GM18498 (cell line): ENCODE measurements around the gene FBXL15.
A peak's percentile ranks its signal among the peaks of the same experiment; 100 is the strongest.

Source experiments
- ATAC-seq: cut with Tn5 transposase; IDR thresholded peaks from one replicate; pipeline ENCODE4 v1.9.1; 2021; ENCODE audit warnings: mild to moderate bottlenecking, moderate library complexity; ENCODE audit not compliant: unreplicated experiment

FBXL15 gene

DNA sequence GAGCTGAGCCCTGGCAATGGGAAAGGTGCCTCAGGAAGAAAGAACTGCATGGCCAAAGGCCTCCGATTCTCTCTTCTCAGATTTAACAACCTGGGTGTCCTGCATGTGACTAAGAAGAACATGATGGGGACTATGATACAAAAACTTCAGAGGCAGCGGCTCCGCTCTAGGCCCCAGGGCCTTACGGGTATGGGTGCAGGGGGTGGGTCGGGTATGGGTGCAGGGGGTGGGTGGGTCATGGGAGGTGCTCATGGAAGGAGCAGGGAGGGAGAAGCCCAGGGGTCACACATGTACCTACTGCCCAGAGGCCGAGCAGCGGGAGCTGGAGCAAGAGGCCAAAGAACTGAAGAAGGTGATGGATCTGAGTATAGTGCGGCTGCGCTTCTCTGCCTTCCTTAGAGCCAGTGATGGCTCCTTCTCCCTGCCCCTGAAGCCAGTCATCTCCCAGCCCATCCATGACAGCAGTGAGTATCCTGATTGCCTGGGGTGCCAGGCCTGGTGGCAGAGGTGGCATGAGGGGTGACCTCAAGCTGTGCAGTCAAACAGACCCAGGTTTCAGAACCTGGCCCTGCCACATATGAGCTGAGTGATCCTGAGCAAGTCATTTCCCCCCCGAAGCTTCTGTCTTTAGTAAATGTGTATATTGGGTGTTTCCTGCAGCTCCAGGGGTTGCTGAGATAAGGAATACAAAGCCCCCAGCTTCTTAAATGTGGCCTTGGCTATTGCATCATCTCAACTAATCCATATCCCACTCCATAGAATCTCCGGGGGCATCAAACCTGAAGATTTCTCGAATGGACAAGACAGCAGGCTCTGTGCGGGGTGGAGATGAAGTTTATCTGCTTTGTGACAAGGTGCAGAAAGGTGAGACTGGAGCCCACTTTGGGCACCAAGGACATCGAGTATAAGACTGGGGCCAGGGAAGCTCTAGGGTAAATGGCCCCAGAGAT lies 23.1 kb upstream of the FBXL15 start:
- no peak for ATAC-seq

DNA sequence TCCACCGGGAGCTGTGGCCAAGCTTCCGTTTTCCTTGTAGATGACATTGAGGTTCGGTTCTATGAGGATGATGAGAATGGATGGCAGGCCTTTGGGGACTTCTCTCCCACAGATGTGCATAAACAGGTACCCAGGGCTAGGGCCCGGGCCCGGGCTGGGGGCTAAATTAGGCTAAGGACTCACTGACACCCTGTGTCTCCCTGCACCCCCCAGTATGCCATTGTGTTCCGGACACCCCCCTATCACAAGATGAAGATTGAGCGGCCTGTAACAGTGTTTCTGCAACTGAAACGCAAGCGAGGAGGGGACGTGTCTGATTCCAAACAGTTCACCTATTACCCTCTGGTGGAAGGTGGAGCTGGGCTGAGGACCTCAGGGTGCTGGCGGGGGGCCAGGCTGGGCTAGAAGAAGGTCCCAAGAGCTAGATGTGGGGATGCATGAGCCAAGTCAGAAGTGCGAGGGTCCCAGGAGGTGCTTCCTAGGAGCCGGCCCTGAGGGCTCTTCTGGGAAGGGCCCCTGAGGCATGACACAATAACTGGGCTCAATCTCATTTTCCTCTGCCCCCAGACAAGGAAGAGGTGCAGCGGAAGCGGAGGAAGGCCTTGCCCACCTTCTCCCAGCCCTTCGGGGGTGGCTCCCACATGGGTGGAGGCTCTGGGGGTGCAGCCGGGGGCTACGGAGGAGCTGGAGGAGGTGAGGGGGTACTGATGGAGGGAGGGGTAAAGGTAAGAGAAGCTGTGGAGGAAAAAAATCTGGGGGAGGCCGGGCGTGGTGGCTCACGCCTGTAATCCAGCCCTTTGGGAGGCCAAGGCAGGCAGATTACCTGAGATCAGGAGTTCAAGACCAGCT lies 22.2 kb upstream of the FBXL15 start:
- no peak for ATAC-seq

DNA sequence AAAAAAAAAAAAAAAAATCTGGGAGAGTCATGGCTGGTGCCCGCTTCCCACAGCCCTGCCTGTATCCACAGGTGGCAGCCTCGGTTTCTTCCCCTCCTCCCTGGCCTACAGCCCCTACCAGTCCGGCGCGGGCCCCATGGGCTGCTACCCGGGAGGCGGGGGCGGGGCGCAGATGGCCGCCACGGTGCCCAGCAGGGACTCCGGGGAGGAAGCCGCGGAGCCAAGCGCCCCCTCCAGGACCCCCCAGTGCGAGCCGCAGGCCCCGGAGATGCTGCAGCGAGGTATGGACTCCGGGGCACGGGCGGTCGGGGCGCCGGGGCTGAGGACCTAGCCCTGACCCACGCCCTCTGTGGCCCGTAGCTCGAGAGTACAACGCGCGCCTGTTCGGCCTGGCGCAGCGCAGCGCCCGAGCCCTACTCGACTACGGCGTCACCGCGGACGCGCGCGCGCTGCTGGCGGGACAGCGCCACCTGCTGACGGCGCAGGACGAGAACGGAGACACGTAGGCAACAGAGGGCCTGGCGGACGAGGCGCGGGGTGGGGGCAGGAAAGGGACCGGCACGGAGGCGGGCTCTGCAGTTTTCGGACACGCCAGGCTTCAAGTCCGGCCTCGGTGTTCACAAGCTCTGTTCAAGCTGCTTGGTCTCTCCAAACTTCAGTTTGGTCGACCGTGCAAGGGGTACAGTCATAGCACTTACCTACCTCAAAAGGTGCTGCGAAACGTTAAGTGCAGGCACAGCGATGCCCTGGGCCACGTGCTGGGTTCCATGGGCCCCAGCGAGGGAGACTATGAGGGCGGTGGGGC lies 21.2 kb upstream of the FBXL15 start:
- peak; percentile 43 for ATAC-seq

DNA sequence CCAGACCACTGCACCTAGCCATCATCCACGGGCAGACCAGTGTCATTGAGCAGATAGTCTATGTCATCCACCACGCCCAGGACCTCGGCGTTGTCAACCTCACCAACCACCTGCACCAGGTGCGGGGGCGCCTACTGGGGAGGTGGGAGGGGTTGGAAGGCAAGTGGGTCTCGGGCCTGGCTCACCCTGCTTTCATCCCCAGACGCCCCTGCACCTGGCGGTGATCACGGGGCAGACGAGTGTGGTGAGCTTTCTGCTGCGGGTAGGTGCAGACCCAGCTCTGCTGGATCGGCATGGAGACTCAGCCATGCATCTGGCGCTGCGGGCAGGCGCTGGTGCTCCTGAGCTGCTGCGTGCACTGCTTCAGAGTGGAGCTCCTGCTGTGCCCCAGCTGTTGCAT lies 20.6 kb upstream of the FBXL15 start:
- ATAC-seq: no peak

DNA sequence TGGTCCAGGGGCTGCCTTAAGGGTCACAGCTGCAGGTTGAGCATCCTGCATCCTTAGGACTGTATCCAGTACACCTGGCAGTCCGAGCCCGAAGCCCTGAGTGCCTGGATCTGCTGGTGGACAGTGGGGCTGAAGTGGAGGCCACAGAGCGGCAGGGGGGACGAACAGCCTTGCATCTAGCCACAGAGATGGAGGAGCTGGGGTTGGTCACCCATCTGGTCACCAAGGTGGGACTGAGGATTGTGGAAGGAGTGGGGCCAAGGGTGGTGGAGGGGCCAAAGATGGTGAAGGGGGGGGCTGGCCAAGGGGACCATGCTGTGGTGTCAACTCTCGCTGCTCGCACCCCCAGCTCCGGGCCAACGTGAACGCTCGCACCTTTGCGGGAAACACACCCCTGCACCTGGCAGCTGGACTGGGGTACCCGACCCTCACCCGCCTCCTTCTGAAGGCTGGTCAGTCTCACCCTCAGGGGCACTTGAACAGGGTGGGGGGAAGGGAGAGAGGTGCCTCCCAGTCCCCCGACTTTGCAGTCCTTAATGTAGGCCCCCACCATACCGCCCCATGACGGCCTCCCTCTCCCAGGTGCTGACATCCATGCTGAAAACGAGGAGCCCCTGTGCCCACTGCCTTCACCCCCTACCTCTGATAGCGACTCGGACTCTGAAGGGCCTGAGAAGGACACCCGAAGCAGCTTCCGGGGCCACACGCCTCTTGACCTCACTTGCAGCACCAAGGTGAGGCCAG lies 19.9 kb upstream of the FBXL15 start:
- ATAC-seq: no peak

DNA sequence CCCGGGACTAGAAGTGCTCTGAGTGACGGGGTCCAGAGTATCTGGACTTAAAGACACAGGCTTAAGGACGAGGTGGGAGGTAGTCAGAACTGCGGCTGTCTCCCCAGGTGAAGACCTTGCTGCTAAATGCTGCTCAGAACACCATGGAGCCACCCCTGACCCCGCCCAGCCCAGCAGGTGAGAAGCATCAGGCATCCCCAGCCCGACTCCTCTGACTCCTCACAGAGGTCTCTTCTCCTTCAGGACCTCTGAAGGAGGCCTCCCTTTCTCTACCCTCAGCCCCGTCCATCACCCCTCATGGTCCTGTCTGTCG lies 19.3 kb upstream of the FBXL15 start:
- no peak for ATAC-seq

DNA sequence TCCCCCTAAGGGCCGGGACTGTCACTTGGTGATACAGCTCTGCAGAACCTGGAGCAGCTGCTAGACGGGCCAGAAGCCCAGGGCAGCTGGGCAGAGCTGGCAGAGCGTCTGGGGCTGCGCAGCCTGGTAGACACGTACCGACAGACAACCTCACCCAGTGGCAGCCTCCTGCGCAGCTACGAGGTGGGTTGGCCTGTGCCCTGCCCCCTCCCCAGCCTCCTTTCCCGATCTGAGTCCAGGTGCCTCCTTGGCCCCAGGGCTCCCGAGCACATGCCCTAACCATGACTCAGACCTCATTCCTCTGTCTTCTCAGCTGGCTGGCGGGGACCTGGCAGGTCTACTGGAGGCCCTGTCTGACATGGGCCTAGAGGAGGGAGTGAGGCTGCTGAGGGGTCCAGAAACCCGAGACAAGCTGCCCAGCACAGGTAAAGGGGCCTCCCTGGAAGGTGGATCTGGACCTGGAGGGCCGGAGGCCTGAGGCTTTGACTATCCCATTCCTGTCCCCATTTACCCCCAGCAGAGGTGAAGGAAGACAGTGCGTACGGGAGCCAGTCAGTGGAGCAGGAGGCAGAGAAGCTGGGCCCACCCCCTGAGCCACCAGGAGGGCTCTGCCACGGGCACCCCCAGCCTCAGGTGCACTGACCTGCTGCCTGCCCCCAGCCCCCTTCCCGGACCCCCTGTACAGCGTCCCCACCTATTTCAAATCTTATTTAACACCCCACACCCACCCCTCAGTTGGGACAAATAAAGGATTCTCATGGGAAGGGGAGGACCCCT lies 18.7 kb upstream of the FBXL15 start:
- ATAC-seq: no peak

DNA sequence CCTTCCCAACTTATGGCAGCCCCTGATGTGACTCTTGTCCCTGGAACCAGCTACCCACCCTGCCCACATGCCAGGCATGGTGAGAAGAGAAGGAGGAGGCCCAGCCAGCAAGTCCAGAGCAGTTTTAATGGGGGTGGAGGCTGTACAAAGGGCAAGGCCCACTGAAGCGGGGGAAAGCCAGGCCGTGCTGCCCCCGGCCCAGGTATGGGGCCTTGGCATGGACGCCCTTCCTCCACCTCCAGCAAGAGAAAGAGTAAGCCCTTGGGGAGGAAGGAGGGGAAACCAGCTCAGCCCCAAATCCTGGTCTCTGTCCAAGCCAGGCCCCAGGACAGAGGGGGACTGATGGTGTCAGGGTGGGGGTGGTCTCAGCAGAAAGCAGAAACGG lies 18.1 kb upstream of the FBXL15 start:
- ATAC-seq: no peak

DNA sequence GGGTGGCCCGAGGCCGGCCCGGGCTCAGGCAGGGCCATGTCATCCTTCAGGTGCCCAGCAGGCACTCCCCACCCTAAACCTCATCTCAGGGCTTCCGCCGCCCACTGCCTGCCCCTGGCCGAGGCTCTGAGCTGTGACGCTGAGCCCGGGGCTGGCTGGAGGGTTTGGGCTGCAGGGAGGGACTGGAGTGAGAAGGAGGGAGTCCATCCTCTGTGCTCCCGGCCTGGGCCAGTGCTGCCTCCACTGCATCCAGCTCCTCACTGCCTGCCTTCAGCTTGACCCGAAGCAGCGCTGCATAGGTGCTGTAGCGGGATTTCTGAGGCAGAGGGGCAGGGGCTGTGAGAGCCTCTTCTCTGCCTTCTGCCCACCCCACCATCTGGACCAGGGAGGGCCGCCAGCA lies 17.5 kb upstream of the FBXL15 start:
- ATAC-seq: no peak

DNA sequence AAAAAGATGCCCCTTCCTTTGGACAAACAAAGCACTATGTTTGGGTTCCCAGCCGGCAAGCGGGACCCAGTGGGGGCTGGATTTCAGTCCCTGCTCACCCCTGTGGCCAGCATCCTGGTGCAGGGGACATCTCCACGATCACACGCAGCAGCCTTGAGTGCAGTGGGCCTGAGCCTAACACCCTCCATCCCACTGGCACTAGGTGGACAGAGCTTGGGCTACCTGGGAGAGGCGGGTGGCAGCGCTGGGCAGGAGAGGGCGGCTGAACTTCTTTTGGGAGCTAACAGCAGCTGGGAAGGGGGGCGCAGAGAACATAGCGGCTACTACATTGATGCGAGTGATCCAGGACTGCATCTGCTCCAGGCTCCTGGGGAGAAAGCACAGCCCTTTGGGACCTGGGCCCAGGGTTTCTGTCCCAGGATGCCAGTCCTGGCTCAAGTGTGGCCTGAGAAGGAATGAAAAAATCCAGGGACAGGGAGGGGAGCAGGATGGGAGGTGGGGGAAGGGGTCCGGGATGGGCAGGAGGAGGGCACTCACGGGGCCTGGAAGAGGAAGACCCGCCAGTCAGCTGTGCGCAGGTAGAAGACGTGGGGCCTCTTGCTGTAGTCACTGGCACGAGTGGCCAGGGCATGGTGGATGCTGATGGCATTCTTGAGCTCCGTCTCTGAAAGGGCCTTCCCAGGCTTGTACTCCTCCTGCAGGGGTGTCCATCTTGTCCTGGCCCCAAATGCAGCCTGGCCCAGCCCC lies 16.1 kb upstream of the FBXL15 start:
- ATAC-seq: no peak

DNA sequence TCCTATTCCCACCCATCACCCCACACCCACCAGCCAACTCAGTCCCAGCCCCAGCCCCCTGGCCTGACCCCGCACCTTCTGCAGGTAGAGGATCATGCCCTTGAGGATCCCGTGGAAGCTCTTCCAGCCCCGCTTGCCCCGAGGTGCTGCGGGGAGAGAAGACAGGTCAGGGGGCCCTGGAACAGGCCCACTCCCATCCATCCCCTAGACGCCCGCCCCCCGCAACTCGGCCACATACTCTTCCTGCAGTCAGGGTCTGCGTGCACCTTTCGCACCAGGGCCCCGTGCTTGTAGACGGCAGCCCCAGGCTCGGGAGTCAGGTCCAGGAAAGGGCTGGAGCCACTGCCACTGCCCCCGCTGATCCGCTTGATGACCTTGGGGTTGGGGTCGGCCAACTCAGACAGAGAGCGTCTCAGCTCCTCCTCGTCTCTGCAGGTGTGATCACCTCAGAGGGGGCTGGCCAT lies 15.5 kb upstream of the FBXL15 start:
- no peak for ATAC-seq

DNA sequence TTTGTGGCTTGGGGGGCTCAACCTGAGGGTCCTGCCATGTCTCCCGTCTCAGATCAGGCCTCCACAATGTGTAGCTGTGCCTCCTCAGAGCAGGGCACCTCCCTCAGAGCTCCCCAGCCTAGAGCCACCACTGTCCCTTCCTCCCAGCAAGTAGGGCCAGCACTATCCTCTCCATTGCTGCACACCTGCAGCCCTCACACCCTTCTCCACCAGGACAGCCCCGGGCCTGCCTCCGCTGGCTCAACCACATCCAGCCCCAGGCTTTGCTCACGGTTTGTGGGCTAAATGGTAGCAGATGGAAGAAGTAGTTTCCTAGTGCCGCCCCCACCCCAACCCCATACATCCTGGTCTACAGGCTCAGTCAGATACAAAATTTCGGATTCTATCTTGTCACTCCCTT lies 15.0 kb upstream of the FBXL15 start:
- no peak for ATAC-seq

DNA sequence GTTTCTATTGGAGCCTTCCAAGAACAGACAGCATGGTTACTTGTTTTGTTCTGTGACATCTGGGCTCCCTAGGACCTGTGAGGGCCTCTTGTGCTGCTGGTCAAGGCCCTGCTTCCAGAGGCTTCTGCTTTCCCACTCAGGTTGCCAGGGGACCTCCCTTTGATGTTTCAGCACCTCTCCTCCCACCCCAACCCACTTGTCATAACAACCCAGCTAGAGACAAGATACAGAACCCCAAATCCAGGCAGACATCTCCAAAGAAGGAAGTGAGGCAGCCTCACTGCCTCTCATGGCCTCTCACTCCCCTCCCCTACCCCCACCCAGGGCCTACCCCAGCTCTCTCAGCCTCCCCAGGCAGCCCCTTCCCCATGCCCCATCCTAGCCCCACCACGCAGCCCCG lies 13.8 kb upstream of the FBXL15 start:
- no peak for ATAC-seq

DNA sequence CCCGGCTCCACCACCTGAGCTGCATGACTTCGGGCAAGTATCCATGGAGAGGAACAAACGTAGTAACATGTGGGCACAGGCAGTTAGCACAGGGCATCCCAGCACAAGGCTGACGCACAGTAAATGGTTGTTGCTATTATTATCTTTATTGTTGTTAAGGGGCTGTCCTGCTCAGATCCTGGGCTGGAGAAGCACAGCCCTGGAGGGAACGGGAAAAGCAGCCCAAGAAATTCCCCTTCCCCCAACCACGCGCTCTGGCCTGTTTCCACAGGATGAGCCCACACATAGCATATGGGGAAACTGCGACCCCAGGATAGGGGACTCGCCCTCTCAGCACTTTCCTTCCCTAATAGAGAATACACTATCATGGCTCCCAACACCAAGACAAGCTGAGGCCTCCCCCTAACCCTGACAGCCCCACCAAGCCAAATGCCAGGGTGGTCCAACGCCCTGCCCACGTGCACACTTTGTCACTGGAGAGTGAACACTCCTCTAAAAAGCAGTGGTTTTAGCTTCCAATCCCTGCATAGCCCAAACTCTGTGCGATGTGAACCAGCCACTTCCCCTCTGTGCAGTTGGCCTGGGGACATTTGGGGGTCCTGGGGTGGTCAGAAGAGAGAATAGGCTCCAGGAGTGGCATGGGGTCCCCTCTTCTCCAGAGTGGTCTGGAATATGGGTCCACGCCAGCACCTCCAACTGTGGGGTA lies 13.1 kb upstream of the FBXL15 start:
- no peak for ATAC-seq

DNA sequence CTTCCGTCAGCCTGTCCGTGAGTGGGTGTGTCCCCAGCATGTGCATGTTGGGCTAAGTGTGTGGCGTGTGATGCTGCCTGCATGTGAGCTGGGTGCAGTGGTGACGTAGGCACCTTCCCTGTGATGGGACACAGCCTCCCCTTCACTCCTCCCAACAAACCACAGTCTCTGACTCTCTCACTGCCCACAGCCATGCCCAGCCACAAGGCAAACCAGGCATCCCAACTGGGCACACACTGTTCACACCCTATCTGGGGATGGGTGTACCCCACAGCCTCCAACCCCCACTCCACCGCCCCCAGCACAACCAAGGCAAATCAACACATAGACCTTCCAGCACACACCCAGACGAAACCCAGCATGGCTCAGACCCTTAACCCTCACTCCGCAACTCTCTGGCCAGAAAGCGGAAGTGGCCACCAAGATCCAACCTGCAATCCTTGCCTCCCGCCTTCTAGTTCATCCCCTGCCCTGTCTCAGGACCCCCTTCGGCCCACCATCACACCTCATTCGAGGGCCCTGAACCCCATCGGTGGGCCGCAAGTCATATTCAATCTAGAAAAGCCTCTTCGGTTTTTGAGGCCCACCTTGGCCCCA lies 12.4 kb upstream of the FBXL15 start:
- ATAC-seq: no peak

DNA sequence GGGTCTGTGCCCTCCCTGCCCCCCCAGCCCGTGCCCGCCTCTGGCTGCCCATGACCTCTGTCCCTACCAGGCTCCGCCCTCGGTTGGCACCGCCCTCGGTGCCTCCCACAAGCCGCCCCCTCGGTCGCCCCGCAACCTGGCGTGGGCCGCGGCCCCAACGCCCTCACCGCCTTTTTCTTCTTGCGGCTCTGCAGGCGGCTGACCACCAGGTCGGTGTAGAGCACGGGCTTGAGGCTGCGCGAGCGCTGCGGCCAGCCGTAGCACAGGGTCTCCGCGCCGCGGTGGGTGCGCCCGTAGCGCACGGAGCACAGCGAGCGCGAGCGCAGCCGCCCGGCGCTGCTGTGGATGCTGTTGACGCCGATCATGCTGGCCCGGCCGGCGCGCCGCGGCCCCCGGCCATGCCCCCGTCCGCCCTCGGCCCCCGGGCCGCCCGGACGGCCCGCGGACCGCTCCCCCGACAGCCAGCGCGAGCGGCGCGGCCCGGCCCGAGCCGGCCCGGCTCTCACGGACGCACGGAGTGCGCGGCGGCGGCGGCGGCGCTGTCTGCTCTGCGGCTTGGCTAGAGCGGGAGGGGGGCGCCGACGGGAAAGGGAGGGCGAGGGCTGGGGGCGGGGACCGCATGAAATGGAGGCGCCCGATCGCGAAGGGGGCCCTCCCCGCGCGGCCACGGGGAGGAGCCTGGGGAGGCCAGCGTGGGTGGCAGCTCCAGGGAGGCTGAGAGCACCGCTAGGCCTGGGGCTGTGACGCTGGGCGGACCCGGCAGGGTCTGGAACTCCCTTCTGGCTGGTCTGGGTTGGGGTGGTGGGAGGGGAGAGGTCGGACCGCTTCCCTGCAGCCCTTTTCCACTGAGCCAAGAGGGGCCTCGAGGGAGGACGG lies 11.7 kb upstream of the FBXL15 start:
- peak; percentile 37 for ATAC-seq
